ENCODE measurements around the gene HSP90AB1.
"Not testable (repeated sequence)": the region's sequence is repeated elsewhere in the genome, so short reads cannot be mapped to it uniquely, and the experiment has no call there.

The HSP90AB1 gene

GRCh38 chr6:44228836-44229235 lies 18.1 kb upstream of the HSP90AB1 start:
- peaks cover 46% of the 10 kb centered on the region for H3K79me2 ChIP-seq (ENCODE audit: control insufficient read depth, low read length)
- H3K4me1 ChIP-seq (ENCODE audit: control insufficient read depth, low read length), result peaks cover 25% of the 10 kb centered on the region
- H4K20me1 ChIP-seq (ENCODE audit: control insufficient read depth, insufficient read depth, low read depth, low read length), result peaks cover 12% of the 10 kb centered on the region; the same call in 1 of the 2 replicates
- peaks cover 85% of the 10 kb centered on the region for H3K36me3 ChIP-seq (ENCODE audit: control insufficient read depth, low read length)
- H3K27me3 ChIP-seq (ENCODE audit: control insufficient read depth, low read length), result no peaks in the 10 kb centered on the region
- H3K4me3 ChIP-seq (ENCODE audit: low read length), result no peak overlapping the region
- TF ChIP-seq CTCF (IDR thresholded peaks at IDR 0.05; ENCODE audit: low read depth, low read length, poor library complexity, severe bottlenecking), result no peak
- TF ChIP-seq EZH2phosphoT487 (IDR thresholded peaks at IDR 0.05; ENCODE audit: borderline replicate concordance, low read length), result no peak
- no peaks in the 10 kb centered on the region for H3F3A ChIP-seq (ENCODE audit: control insufficient read depth, insufficient read depth)
- H3K4me2 ChIP-seq (ENCODE audit: low read length), result no peak overlapping the region
- no peaks in the 10 kb centered on the region for H3K9me2 ChIP-seq (replicated peaks; ENCODE audit: control insufficient read depth, low read length)
- no peaks in the 10 kb centered on the region for H3K9me3 ChIP-seq (ENCODE audit: control insufficient read depth, insufficient read depth, low read length)
- no peak overlapping the region for H3K27ac ChIP-seq (ENCODE audit: low read depth, low read length)

DNA sequence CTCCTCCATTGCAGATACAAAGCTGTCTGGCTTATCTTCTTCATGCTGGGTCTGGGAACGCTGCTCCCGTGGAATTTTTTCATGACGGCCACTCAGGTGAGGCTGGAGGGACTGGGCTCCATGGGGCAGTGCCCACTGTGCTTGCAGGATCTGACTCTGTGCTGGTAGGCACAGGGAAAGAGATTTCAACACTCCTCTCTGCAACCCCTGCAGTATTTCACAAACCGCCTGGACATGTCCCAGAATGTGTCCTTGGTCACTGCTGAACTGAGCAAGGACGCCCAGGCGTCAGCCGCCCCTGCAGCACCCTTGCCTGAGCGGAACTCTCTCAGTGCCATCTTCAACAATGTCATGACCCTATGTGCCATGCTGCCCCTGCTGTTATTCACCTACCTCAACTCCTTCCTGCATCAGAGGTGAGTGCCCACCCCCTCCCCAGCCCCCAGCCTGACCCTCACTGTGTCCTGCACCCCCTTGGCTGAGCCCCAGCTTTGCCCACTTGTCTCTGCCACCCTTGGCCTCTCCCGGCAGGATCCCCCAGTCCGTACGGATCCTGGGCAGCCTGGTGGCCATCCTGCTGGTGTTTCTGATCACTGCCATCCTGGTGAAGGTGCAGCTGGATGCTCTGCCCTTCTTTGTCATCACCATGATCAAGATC lies 17.4 kb upstream of the HSP90AB1 start:
- no peak for TF ChIP-seq CTCF (IDR thresholded peaks at IDR 0.05; ENCODE audit: low read depth, low read length, poor library complexity, severe bottlenecking)
- TF ChIP-seq EZH2phosphoT487 (IDR thresholded peaks at IDR 0.05; ENCODE audit: borderline replicate concordance, low read length), result no peak
- Histone ChIP-seq H3K27ac (ENCODE audit: low read depth, low read length) (no peak overlapping the region), H3K27me3 (ENCODE audit: control insufficient read depth, low read length) (no peaks in the 10 kb centered on the region), H3K9me3 (ENCODE audit: control insufficient read depth, insufficient read depth, low read length) (no peaks in the 10 kb centered on the region), H3F3A (ENCODE audit: control insufficient read depth, insufficient read depth) (no peaks in the 10 kb centered on the region), H3K79me2 (ENCODE audit: control insufficient read depth, low read length) (peaks cover 39% of the 10 kb centered on the region), H3K9me2 (replicated peaks; ENCODE audit: control insufficient read depth, low read length) (no peaks in the 10 kb centered on the region), H3K4me2 (ENCODE audit: low read length) (no peak overlapping the region), H3K4me1 (ENCODE audit: control insufficient read depth, low read length) (peaks cover 22% of the 10 kb centered on the region), H4K20me1 (ENCODE audit: control insufficient read depth, insufficient read depth, low read depth, low read length) (peaks cover 12% of the 10 kb centered on the region; the same call in 1 of the 2 replicates), H3K4me3 (ENCODE audit: low read length) (no peak overlapping the region), H3K36me3 (ENCODE audit: control insufficient read depth, low read length) (peaks cover 89% of the 10 kb centered on the region)

- peaks cover 33% of the 10 kb centered on the region for H3K79me2 ChIP-seq (ENCODE audit: control insufficient read depth, low read length)
- no peak overlapping the region for H3K4me2 ChIP-seq (ENCODE audit: low read length)
- no peak overlapping the region for H3K4me3 ChIP-seq (ENCODE audit: low read length)
- H3F3A ChIP-seq (ENCODE audit: control insufficient read depth, insufficient read depth), result peaks cover 2% of the 10 kb centered on the region; the same call in 1 of the 2 replicates
- no peaks in the 10 kb centered on the region for H3K27me3 ChIP-seq (ENCODE audit: control insufficient read depth, low read length)
- H3K36me3 ChIP-seq (ENCODE audit: control insufficient read depth, low read length), result peaks cover 90% of the 10 kb centered on the region
- peaks cover 7% of the 10 kb centered on the region; the same call in 1 of the 2 replicates for H4K20me1 ChIP-seq (ENCODE audit: control insufficient read depth, insufficient read depth, low read depth, low read length)
- H3K27ac ChIP-seq (ENCODE audit: low read depth, low read length), result no peak overlapping the region
- no peak for TF ChIP-seq CTCF (IDR thresholded peaks at IDR 0.05; ENCODE audit: low read depth, low read length, poor library complexity, severe bottlenecking)
- no peak for TF ChIP-seq EZH2phosphoT487 (IDR thresholded peaks at IDR 0.05; ENCODE audit: borderline replicate concordance, low read length)
- no peaks in the 10 kb centered on the region for H3K9me2 ChIP-seq (replicated peaks; ENCODE audit: control insufficient read depth, low read length)
- no peaks in the 10 kb centered on the region for H3K9me3 ChIP-seq (ENCODE audit: control insufficient read depth, insufficient read depth, low read length)
- peaks cover 15% of the 10 kb centered on the region for H3K4me1 ChIP-seq (ENCODE audit: control insufficient read depth, low read length)
These were observed 16.7 kb upstream of the HSP90AB1 start for GRCh38 chr6:44230034-44230675.

- not testable (repeated sequence) for H3K27ac ChIP-seq (ENCODE audit: low read depth, low read length); H3K4me1 ChIP-seq (ENCODE audit: control insufficient read depth, low read length)
These were observed 15.5 kb upstream of the HSP90AB1 start for GRCh38 chr6:44231426-44231825.

More at GRCh38 chr6:44231426-44231825, 15.5 kb upstream of the HSP90AB1 start:
- H3K79me2 ChIP-seq (ENCODE audit: control insufficient read depth, low read length), result peaks cover 20% of the 10 kb centered on the region
- H3K9me2 ChIP-seq (replicated peaks; ENCODE audit: control insufficient read depth, low read length); H3K4me3 ChIP-seq (ENCODE audit: low read length); H3K4me2 ChIP-seq (ENCODE audit: low read length); H4K20me1 ChIP-seq (ENCODE audit: control insufficient read depth, insufficient read depth, low read depth, low read length); H3K9me3 ChIP-seq (ENCODE audit: control insufficient read depth, insufficient read depth, low read length); H3K27me3 ChIP-seq (ENCODE audit: control insufficient read depth, low read length): not testable (repeated sequence)
- H3K36me3 ChIP-seq (ENCODE audit: control insufficient read depth, low read length), result peaks cover 93% of the 10 kb centered on the region
- peaks cover 13% of the 10 kb centered on the region for H3F3A ChIP-seq (ENCODE audit: control insufficient read depth, insufficient read depth)
